SU-DHL-6 (cell line): Measurements from ENCODE around the gene DNAH12.
"Not testable (repeated sequence)": the region's sequence is repeated elsewhere in the genome, so short reads cannot be mapped to it uniquely, and the experiment has no call there.

ENCODE experiments used
- H2AFZ ChIP-seq: fragments of 200-600 bp; sonication (generic); 2 replicates; pipeline ENCODE4 v1.6.1; 2014; ENCODE audit warnings: low read depth, mild to moderate bottlenecking, moderate library complexity, mixed read lengths, antibody characterized with exemption, low read length; ENCODE audit not compliant: severe bottlenecking
- H3F3A ChIP-seq: fragments of 200-600 bp; shearing (Covaris generic); 2 replicates; pipeline ENCODE4 v1.6.0; 2016; ENCODE audit warnings: antibody characterized with exemption, mild to moderate bottlenecking; ENCODE audit not compliant: insufficient read depth
- H3K27ac ChIP-seq: fragments of 200-600 bp; sonication (generic); 2 replicates; pipeline ENCODE4 v1.5.1; 2016; ENCODE audit warnings: low read depth, mild to moderate bottlenecking, low read length, moderate library complexity, mixed read lengths
- H3K27me3 ChIP-seq: fragments of 200-600 bp; sonication (generic), shearing (Covaris generic); 2 replicates; pipeline ENCODE4 v1.6.0; 2014; ENCODE audit warnings: mild to moderate bottlenecking, low read length
- H3K36me3 ChIP-seq: fragments of 200-600 bp; sonication (generic); 2 replicates; pipeline ENCODE4 v1.6.1; 2014; ENCODE audit warnings: mild to moderate bottlenecking, low read length, mixed read lengths
- H3K4me2 ChIP-seq: fragments of 300-600, 200-600 bp; shearing (Covaris generic), sonication (generic); 2 replicates; pipeline ENCODE4 v1.6.0; 2014; ENCODE audit warnings: low read length, low read depth, mild to moderate bottlenecking; ENCODE audit not compliant: poor library complexity, severe bottlenecking
- H3K4me3 ChIP-seq: fragments of 200-600 bp; sonication (generic); 2 replicates; pipeline ENCODE4 v1.5.1; 2014; ENCODE audit warnings: antibody characterized with exemption, low read length, mild to moderate bottlenecking, mixed read lengths; ENCODE audit not compliant: insufficient read depth, poor library complexity, severe bottlenecking
- H3K79me2 ChIP-seq: fragments of 200-600 bp; sonication (generic); 2 replicates; pipeline ENCODE4 v1.6.1; 2014; ENCODE audit warnings: mild to moderate bottlenecking, low read length, moderate library complexity; ENCODE audit not compliant: insufficient read depth
- H3K9ac ChIP-seq: fragments of 200-600 bp; sonication (generic); 2 replicates; pipeline ENCODE4 v1.7.0; 2014; ENCODE audit warnings: mild to moderate bottlenecking, low read length
- H3K9me2 ChIP-seq: fragments of 200-600 bp; sonication (generic); replicated peaks from 2 replicates; pipeline ENCODE4 v1.6.1; 2014; ENCODE audit warnings: low read length; ENCODE audit not compliant: insufficient read depth
- H3K9me3 ChIP-seq: fragments of 200-600 bp; sonication (generic); 2 replicates; pipeline ENCODE4 v1.6.1; 2014; ENCODE audit warnings: low read length, mixed read lengths; ENCODE audit not compliant: insufficient read depth
- H4K20me1 ChIP-seq: fragments of 200-600 bp; sonication (generic); 2 replicates; pipeline ENCODE4 v1.6.1; 2014; ENCODE audit warnings: low read depth, mild to moderate bottlenecking, antibody characterized with exemption, low read length, moderate library complexity, mixed read lengths
- EZH2phosphoT487 ChIP-seq: fragments of 200-600 bp; sonication (generic), shearing (Covaris generic); conservative IDR thresholded peaks from 2 replicates; pipeline ENCODE4 v1.6.1; 2018; ENCODE audit warnings: mild to moderate bottlenecking, antibody characterized with exemption, low read length, moderate library complexity, mixed read lengths
- TF ChIP-seq, protein P1 (sequence below): fragments of 200-600 bp; sonication (generic); IDR thresholded peaks from one replicate; pipeline ENCODE4 v1.5.1; 2017; ENCODE audit warnings: antibody characterized with exemption, mild to moderate bottlenecking, low read length, moderate library complexity; ENCODE audit not compliant: insufficient read depth, poor library complexity, severe bottlenecking

DNAH12 gene

DNA sequence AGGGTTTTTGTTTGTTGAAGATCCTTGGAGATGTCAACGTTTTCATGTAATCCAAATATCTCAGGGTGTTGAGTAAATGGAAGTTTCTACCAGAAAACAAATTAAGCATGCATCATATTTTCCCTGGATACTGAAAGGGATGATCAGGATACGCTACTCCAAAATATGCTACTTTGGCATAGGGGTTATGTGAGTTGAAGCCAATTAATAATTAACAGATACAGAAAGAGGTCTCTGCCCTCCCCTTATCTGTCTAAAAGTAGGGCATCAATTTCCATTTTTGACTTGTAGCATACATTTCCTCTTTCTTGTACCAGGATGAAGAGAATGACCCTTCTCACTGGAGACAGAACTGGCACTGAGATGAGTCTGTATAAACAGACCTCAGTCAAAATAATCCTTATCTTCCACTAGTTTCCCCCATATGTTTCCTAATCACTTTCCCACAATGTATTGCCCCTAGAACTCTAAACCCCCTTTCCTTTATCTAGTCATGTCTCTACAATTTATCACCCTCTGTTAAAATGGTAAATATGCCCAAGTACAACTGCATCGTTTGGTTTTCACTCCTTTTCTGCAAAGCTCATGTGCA, 234.3 kb downstream of the DNAH12 start:
- Histone ChIP-seq H3K9me2 (no peaks in the 10 kb centered on the region), H4K20me1 (no peaks in the 10 kb centered on the region), H3K36me3 (no peaks in the 10 kb centered on the region), H3K9me3 (no peaks in the 10 kb centered on the region), H2AFZ (no peak overlapping the region), H3K4me3 (no peak overlapping the region), H3F3A (no peaks in the 10 kb centered on the region), H3K27ac (no peak overlapping the region), H3K27me3 (no peaks in the 10 kb centered on the region), H3K4me2 (no peak overlapping the region), H3K79me2 (no peaks in the 10 kb centered on the region), H3K9ac (no peak overlapping the region)
- TF ChIP-seq, protein P1, sequence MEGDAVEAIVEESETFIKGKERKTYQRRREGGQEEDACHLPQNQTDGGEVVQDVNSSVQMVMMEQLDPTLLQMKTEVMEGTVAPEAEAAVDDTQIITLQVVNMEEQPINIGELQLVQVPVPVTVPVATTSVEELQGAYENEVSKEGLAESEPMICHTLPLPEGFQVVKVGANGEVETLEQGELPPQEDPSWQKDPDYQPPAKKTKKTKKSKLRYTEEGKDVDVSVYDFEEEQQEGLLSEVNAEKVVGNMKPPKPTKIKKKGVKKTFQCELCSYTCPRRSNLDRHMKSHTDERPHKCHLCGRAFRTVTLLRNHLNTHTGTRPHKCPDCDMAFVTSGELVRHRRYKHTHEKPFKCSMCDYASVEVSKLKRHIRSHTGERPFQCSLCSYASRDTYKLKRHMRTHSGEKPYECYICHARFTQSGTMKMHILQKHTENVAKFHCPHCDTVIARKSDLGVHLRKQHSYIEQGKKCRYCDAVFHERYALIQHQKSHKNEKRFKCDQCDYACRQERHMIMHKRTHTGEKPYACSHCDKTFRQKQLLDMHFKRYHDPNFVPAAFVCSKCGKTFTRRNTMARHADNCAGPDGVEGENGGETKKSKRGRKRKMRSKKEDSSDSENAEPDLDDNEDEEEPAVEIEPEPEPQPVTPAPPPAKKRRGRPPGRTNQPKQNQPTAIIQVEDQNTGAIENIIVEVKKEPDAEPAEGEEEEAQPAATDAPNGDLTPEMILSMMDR, result no peak
- TF ChIP-seq EZH2phosphoT487, result no peak

DNA sequence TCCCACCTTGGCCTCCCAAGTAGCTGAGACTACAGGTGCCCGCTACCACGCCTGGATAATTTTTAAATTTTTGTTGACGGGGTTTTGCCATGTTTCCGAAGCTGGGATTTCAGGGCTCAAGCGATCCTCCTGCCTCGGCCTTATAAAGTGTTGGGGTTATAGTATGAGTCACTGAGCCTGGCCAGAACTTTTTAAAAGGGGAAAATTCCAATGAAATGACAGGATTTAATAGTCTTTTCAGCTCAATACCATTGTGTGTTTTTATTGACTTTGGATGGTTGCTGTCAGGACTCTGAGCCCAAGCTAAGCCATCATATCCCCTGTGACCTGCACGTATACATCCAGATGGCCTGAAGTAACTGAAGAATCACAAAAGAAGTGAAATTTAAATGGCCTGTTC, 240.6 kb downstream of the DNAH12 start:
- not testable (repeated sequence) for H3K79me2 ChIP-seq, H3K4me2 ChIP-seq, H3K27me3 ChIP-seq, H2AFZ ChIP-seq, H3K9ac ChIP-seq, H3K9me3 ChIP-seq, H3K4me3 ChIP-seq, H3K9me2 ChIP-seq, H3K36me3 ChIP-seq, H3K27ac ChIP-seq, H3F3A ChIP-seq, H4K20me1 ChIP-seq

DNA sequence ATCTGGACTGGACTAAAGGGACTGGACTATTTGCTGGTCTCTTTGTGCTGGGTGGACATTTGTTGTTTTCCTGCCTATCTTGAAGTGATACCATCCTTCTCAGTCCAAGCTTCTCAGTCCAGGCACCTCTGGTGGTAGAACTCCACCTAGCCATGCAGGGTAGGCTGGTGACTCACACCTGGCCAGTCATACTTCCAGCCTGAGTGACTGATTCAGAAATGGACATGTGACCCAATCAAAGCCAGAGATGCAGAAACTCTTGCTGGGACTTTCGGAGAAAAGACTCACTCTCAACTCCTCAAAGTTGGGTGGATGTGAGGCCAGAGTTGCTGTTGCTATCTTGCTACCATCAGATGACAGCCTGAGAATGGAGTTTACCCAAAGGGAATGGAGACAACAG, 246.1 kb downstream of the DNAH12 start:
- Histone ChIP-seq H3F3A (no peaks in the 10 kb centered on the region), H3K9me2 (no peaks in the 10 kb centered on the region), H3K36me3 (no peaks in the 10 kb centered on the region), H3K27me3 (no peaks in the 10 kb centered on the region), H3K27ac (no peak overlapping the region), H2AFZ (no peak overlapping the region), H3K9me3 (no peaks in the 10 kb centered on the region), H4K20me1 (no peaks in the 10 kb centered on the region), H3K4me2 (no peak overlapping the region), H3K4me3 (no peak overlapping the region), H3K79me2 (no peaks in the 10 kb centered on the region), H3K9ac (no peak overlapping the region)
- no peak for TF ChIP-seq EZH2phosphoT487
- TF ChIP-seq, protein P1, result no peak

DNA sequence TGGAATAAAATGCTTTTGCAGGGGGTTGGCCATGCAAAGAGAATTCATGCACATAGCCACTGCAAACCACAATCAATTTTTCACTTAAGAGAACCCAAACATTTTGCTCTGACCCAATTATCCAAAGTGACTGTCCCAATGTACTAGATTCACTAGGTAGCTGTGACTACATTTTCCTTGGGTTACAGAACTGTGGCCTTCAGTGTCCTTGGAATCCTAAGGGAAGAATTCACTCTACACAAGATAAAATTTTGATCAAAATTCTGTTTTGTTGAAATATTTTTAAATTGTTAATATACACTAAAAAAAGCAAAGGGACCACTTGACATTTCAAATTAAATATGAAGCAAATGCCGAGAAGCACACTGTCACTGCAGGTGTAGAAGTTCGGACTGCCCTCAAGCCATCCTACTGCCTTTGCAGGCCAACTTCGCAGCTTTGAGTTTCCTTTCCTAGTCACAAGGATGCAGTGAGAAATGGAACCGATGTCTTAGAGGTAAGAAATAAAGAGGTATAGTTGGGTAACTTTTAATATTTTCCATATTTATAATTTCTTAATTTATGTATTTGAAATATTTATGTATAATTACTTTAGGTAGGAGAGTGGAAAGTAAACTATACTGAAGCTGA, 251.1 kb downstream of the DNAH12 start:
- no peak overlapping the region for H2AFZ ChIP-seq
- no peak for TF ChIP-seq EZH2phosphoT487
- TF ChIP-seq, protein P1, result no peak
- no peak overlapping the region for H3K27ac ChIP-seq

More for the DNA sequence above, 251.1 kb downstream of the DNAH12 start:
- no peaks in the 10 kb centered on the region for H4K20me1 ChIP-seq
- H3K27me3 ChIP-seq, result no peaks in the 10 kb centered on the region
- no peaks in the 10 kb centered on the region for H3K36me3 ChIP-seq
- no peaks in the 10 kb centered on the region for H3K9me2 ChIP-seq
- no peaks in the 10 kb centered on the region for H3K79me2 ChIP-seq
- no peak overlapping the region for H3K4me2 ChIP-seq
- no peaks in the 10 kb centered on the region for H3K9me3 ChIP-seq
- no peaks in the 10 kb centered on the region for H3F3A ChIP-seq
- no peak overlapping the region for H3K9ac ChIP-seq
- H3K4me3 ChIP-seq, result no peak overlapping the region
